ENCODE results near the gene SENP7.

SENP7 gene

GRCh38 chr3:101529816-101530685, 17.0 kb upstream of the SENP7 start:
- no peak for DNase-seq
- in situ Hi-C loops (cut with HindIII; ENCODE audit: low pct_ligation_motif_present, low sequenced_read_pairs) = no loop called here
- no peaks in the 10 kb centered on the region for H3K27me3 ChIP-seq (replicated peaks)
- no peak overlapping the region for H3K27ac ChIP-seq
- H3K36me3 ChIP-seq (replicated peaks) = no peaks in the 10 kb centered on the region
- TF ChIP-seq CTCF (IDR thresholded peaks at IDR 0.05; ENCODE audit: low read depth, low read length, missing control alignments) = no peak
- H3K4me3 ChIP-seq (ENCODE audit: low read depth, low read length) = no peak overlapping the region

GRCh38 chr3:101527906-101528305, 14.9 kb upstream of the SENP7 start:
- in situ Hi-C loops (cut with HindIII; ENCODE audit: low pct_ligation_motif_present, low sequenced_read_pairs) = no loop called here
- no peak for TF ChIP-seq CTCF (IDR thresholded peaks at IDR 0.05; ENCODE audit: low read depth, low read length, missing control alignments)
- no peak for DNase-seq

GRCh38 chr3:101527441-101527840, 14.4 kb upstream of the SENP7 start:
- TF ChIP-seq CTCF (IDR thresholded peaks at IDR 0.05; ENCODE audit: low read depth, low read length, missing control alignments) = no peak
- Histone ChIP-seq H3K4me3 (ENCODE audit: low read depth, low read length) (no peak overlapping the region), H3K27ac (no peak overlapping the region), H3K36me3 (replicated peaks) (no peaks in the 10 kb centered on the region), H3K27me3 (replicated peaks) (no peaks in the 10 kb centered on the region)
- in situ Hi-C loops (cut with HindIII; ENCODE audit: low pct_ligation_motif_present, low sequenced_read_pairs) = no loop called here
- DNase-seq = no peak

More at GRCh38 chr3:101527906-101528305, 14.9 kb upstream of the SENP7 start:
- H3K27me3 ChIP-seq (replicated peaks) = no peaks in the 10 kb centered on the region
- H3K27ac ChIP-seq = no peak overlapping the region
- H3K36me3 ChIP-seq (replicated peaks) = no peaks in the 10 kb centered on the region
- no peak overlapping the region for H3K4me3 ChIP-seq (ENCODE audit: low read depth, low read length)

GRCh38 chr3:101521211-101521701, 8.2 kb upstream of the SENP7 start:
- Histone ChIP-seq H3K36me3 (replicated peaks) (no peaks in the 10 kb centered on the region), H3K27me3 (replicated peaks) (no peaks in the 10 kb centered on the region), H3K27ac (no peak overlapping the region), H3K4me3 (ENCODE audit: low read depth, low read length) (no peak overlapping the region)
- DNase-seq = no peak
- in situ Hi-C loops (cut with HindIII; ENCODE audit: low pct_ligation_motif_present, low sequenced_read_pairs) = no loop called here
- no peak for TF ChIP-seq CTCF (IDR thresholded peaks at IDR 0.05; ENCODE audit: low read depth, low read length, missing control alignments)

- in situ Hi-C loops (cut with HindIII; ENCODE audit: low pct_ligation_motif_present, low sequenced_read_pairs) = no loop called here
- H3K36me3 ChIP-seq (replicated peaks) = no peaks in the 10 kb centered on the region
- DNase-seq = no peak
- TF ChIP-seq CTCF (IDR thresholded peaks at IDR 0.05; ENCODE audit: low read depth, low read length, missing control alignments) = no peak
- H3K27me3 ChIP-seq (replicated peaks) = no peaks in the 10 kb centered on the region
- no peak overlapping the region for H3K27ac ChIP-seq
- no peak overlapping the region for H3K4me3 ChIP-seq (ENCODE audit: low read depth, low read length)
These were observed 6.8 kb upstream of the SENP7 start for GRCh38 chr3:101519685-101520365.

Data from brain microvascular endothelial cell (primary cell).